DMS53 (cell line): Measurements from ENCODE around the gene OCSTAMP.

Source experiments
- DNase-seq: peaks from one replicate; lab custom pipeline; 2025; lab: John Stamatoyannopoulos, UW

Gene OCSTAMP

DNA sequence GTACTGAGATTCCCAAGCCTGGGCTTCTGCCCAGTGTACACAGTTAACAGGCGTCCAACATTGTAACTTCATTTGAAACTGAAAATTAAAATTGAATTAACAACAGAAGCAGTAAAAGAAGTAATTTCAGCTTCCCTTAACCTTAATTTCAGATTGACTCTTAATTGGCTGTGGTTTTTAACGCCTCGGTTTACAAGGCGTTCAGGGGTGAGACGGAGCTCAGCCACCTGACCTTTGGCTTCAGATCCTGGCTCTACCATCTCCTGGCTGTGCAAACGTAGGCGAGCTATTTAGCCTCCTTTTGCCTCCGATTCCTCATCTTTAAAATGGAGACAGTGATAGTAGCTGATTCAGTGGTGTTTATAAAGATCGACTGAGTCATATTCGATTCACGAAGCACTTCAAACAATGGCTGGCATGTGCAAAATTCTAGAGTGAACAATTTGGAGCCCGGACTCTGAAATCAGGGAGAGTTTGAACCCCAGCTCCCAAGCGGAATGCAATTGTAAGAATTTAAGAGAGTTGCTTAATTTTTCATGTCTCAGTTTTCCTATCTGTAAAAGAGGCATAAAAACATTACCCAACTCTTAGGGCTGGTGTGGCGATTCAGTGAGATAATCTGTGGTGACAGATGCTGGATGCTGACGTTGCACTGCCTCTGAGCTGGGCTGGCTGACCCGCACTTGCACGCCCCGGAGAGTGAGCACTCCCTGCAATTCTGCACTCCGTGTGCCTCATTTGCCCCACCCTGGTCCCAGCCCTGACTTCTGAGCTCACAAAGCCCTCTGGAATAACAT lies 23.5 kb upstream of the OCSTAMP start:
- DNase-seq = no peak

DNA sequence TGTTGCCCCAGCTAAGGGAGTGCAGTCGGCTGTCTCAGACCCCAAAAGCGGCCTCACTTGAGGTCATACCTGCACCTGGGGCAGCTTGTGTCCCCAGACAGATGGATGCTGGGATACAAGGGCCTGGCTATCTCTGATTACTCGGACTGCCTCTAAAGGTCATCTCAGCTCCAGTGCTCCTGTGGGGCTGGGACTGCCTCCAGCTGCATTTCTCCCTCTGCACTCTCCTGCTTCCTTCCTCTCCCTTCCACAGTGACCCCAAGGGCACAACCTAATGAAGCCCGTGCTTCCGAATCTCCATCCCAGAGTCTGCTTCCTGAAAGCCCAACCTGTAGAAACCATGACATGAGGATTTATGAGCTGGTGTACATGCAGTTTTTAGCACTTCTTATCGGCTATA lies 22.8 kb upstream of the OCSTAMP start:
- DNase-seq = no peak

DNA sequence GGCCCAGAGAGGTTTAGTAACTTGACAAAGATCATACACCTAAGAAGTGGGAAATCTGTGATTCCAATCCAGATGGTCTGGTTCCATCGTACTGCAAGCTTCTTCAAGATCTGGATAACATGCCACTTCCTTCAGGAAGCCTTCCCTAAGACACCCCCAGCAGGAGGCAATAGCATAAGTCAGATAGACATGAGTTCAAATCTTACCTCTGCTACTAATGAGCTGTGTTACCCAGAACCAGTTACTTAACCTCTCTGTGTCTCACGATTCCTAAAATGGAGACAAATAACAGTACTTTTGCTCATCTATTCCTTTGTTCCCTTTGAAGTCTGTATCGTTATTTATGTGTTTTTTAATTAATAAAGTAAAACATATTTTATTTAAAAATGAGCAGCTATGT lies 22.3 kb upstream of the OCSTAMP start:
- no peak for DNase-seq

DNA sequence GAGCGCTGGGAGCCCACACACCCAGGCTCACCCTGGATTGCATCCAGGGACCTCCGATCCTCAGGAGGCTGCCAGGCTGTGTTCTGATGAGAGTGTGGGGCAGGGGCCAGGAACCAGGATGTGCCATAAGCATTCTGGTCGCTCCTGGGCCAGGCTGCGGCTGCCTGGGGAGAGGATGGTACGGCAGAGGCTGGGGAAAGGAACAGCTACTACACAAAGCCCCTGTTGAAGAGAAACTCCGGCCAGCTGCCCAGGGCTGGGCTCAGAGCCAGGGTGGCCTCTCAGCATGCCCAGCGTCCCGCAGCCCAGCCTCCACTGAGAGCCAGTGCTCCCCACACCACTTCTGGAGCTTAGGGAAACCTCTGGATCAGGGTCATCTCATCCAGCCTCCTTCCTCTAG lies 21.7 kb upstream of the OCSTAMP start:
- DNase-seq = peak; percentile 43

DNA sequence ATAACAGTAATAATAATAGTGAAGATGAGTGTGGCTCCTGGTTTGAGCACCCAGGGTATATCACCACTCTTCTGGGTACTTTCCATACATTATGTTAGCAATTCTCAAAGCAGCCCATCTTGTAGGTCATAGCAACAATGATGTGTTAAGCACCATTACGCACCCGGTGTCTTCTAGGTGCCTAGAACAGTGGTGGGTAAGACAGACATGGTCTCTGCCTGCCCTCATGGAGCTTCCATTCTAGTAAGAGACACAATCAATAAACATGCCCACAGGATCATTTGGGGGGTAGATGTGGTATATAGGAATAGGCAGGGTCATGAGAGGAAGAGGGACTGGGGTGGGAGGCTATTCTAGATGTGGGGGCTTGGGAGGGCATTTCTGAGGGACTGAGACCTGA lies 21.0 kb upstream of the OCSTAMP start:
- no peak for DNase-seq

DNA sequence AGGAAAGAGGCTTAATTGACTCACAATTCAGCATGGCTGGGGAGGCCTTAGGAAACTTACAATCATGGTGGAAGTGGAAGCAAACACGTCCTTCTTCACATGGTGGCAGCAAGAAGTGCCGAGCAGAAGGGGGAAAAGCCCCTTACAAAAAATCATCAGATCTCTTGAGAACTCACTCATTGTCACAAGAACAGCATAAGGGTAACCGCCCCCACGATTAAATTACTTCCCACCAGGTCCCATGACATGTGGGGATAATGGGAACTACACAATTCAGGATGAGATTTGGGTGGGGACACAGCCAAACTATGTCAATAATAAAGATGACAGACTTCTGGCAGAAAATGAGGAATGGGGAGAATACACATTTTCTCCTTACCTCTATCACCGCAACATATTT lies 20.5 kb upstream of the OCSTAMP start:
- DNase-seq = no peak

DNA sequence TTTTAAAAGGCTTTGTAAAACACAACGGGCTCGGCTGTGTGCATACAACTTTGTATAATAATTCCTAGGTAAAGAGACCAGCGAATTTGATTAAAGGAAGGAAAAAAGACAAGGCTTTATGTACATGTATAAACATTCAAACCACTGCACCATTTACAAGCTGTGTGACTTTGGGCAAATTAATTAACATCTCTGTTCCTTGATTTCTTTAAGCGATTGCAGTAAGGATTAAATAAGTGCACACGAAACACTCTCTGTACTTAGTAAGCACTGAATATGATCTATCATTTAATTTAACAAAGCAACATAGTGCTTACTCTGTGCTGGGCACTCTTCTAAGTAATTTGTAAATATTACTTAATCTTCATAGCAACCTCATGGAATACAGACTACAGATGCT lies 19.5 kb upstream of the OCSTAMP start:
- no peak for DNase-seq

DNA sequence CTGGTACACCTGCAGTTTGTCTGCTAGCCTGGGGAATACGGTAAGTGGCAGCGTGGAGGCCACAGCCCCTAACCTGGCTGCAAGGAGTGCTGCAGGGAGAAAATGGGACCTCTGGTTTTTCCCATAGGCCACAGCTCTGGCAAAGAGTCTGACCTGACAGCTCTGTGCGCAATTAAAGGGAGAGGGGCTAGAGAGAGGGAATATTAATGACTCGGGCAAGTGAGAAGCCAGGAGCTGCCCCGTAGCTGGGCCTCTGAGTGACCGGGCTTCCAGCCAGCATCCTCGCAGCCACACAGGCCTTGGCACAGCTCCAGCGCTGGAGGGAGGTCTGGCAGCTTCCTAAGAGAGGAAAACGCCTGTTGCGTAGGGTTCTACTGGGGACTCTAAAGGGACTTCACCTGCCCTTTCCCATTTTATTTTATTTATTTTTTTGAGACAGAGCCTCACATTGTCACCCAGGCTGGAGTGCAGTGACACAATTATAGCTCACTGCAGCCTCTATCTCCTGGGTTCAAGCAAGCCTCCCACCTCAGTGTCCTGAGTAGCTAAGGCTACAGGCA lies 18.2 kb upstream of the OCSTAMP start:
- peak; percentile 87 for DNase-seq

DNA sequence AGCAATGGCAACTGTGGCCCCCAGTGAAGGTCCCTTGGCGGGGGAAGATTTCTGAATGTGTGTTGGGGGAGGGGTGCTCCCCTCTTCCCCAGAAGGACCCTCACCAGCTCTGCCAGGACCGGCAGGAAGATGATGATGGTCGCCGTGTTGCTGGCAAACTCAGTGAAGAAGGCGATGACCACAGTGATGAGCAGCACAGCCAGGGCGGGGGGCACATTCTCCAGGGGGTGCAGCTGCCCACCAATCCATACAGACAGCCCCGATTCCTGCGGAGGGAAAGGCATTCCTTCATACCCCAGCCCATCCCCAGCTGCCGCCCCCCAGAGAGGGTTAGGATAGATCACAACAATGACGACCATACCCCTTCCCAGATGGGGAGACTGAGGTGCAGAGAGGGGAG lies 15.7 kb upstream of the OCSTAMP start:
- DNase-seq = no peak

DNA sequence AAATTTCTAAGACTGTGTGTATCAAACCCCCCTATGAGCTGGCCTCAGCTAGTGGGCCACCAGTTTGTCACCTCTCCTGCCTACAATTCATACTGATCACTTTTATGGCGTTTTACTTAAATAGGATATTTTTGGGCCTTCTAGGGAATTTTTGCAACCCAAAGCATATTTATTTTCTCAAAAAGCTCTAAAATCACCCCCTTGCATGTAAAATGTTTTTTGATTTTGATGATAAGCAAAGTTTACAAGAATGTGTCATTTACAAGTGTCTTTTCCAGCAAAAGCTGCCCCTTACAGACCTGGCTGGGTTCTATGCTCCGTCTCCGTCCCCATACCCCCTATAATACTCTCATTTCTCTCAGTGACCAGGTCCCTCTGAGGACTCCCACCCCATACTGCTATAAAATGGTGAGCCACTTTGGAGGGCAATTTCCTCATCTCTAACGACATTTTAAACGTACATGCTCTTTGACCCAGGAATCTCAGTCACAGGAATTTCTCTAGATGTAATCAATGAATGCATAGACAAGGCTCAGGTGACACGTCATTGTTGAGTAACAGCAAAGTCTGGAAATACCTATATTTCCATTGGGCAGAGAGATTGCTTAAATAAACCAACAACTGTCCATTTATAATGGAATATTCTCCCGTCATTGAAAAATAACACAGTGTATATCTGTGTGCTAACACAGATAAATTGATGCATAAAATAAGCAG lies 13.9 kb upstream of the OCSTAMP start:
- DNase-seq = no peak

DNA sequence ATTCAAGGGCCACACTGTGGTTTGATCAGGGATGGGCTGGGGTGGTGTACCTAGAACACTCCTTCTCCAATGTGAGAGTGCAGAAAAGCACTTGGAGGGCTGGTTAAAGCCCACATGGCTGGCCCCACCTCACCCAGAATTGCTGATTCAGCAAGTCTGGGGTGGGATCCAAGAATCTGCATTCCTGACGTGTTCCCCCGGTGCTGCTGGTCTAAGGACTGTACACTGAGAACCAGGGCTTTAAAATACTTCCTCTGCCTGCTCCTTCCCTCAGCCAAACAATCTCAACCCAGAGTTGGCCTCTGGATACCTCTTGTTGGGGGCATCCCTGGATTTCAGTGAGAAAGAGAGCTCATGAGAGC lies 13.4 kb upstream of the OCSTAMP start:
- DNase-seq = no peak

DNA sequence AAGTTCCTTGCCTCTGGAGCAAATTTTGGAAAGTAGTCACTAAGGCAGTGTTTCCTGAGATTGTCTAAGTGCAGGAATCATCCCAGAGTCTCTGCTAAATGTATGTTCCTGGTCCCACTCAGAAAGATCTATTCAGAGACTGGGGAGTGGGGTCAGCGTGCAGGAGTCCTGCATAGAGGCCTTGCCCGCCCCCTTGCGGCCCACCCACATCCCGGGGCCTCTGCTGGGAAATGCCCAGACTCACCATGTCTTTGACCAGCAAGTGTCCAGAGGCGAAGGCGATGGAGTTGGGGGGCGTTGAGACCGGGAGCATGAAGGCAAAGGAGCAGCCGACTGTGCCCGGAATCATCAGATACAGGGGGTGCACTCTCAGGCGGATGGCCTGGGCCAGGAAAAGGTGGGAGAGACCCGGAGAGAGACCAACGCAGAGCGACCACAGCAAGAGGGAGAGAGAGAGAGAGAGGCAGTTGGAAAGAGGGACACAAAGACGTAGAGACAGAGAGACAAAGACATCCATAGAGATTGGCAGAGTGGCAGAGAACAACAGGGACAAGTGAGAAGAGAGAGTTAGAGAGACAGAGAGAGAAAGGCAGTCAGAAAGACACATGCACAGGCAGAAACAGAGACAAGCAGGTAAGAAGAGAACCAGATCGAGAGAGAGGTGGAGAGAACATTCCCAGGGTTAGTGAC lies 12.9 kb upstream of the OCSTAMP start:
- peak; percentile 22 for DNase-seq

DNA sequence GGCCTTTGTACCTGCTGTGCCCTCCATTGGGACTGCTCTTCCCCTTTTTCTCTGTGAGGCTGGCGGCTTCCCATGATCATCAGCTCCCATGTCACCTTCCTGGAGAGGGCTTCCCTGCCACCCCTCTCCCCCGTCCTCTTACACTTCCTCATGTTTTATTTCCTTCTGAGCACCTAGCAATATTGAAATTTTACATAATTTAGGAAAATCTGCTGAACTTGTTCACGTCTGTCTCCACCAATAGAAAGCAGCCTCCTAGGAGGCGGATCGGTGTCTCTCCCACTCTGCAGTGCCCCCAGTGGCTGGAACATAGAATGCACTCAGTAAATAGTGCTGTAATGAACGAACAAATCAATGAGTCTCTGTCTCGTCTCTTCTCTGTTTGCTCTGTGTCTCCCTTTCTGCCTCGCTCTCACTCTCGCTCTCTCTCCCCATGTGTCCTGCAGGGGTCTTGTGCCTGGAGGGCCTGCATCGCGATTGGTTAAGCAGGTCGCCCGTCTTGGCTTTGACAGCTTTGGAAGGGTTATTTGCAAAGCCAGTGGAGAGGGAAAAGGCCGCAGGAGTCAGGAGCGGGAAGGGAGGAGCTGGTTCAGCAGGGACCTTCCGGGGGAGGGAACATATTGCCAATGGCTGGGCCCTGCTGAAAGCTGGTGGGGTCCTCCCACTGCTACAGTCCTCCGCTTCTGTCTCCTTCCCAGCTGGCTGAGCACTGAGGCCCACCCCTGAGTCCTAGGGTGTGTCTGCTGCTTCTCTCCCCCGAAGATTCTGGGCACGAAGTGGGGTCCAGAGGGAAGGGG lies 12.1 kb upstream of the OCSTAMP start:
- peak; percentile 93 for DNase-seq

DNA sequence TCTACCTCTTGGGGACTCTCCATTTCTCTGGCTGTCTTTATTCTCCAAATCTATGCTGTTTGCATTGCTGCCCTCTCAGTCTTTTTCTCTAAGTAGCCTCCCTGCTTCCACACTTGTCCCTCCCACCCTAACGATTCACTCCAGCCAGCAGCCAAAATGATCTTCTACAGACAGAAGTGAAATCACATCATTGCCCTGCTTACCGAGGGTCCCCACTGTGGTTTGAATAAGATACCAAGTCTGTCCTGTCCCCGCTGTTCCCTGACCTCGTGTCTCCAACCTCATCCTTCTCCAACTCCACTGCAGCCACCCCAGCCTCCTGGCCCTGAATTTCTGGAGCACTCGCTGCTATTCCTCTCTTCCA lies 11.5 kb upstream of the OCSTAMP start:
- no peak for DNase-seq

DNA sequence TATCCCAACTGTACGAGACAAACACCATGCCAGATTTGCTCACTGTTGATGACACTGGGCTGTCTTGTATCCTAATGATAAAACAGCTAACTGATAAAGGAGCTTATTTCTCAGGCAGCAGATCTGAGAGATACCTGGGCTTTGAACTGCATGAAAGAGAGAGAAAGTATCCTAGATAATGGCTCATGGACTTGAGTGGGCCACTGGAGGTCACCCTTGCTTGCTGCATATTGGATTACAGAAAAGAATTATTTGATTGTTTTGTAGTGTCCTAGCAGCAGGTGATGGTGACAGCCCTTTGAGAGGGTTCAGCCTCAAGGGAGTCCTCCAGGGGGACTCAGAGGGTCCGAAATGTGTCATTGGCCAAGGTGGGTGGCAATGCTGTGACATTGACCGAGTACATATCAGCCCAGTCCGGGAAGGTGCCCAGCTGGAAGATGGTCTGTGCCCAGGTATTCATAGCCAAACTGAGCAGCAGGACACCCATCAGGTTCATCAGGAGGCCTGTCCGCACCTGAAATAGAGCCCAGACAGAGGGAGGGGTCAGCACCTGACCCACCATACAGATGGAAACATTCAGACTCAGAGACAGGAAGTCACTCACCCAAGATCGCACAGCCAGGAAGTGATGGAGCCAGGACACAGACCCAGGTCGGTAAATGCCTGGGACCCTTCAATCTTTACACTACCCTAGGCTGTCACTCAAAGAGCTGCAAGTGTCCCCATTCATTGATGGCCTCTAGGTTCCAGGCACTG lies 9.4 kb upstream of the OCSTAMP start:
- DNase-seq = peak; percentile 53

DNA sequence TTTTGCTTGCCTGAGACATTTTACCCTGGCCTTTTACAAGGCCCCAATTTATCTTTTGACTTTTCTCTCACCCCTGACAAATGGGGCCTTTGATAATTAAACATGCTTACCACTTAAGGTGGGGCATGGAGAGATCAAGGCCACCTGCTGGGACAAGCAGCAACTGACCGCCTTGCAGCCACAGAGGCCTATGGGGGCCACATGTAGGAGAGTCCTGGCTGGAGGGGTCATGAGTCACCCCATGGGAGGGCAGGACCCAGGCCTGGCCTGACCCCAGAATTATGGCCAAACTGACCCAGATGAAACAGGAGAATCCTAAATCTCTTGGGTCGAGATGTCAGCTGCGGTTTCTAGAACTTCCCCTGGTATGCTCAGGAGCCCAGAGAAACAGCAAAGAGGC lies 8.5 kb upstream of the OCSTAMP start:
- no peak for DNase-seq

DNA sequence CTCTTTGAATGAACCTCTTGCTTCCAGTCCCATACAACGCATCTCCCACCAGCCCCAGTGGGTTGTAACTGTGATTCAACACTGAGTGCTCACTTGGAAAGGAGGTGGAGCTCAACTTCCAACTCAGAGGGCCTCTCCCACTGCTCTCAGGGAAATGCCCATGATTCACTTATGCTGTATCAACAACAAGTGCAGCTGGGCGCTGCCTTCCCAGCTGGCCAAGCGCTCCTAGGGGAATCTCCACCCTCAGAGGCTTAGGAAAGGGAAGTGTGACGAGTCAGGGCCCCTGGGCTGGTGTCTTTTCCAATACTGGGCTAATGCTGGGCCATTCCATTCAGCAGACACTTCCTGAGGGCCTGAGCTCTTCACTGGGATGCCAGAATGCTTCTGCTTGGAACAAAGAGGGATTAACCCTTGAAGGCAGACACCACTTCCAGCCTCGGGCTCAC lies 8.1 kb upstream of the OCSTAMP start:
- DNase-seq = peak; percentile 95

DNA sequence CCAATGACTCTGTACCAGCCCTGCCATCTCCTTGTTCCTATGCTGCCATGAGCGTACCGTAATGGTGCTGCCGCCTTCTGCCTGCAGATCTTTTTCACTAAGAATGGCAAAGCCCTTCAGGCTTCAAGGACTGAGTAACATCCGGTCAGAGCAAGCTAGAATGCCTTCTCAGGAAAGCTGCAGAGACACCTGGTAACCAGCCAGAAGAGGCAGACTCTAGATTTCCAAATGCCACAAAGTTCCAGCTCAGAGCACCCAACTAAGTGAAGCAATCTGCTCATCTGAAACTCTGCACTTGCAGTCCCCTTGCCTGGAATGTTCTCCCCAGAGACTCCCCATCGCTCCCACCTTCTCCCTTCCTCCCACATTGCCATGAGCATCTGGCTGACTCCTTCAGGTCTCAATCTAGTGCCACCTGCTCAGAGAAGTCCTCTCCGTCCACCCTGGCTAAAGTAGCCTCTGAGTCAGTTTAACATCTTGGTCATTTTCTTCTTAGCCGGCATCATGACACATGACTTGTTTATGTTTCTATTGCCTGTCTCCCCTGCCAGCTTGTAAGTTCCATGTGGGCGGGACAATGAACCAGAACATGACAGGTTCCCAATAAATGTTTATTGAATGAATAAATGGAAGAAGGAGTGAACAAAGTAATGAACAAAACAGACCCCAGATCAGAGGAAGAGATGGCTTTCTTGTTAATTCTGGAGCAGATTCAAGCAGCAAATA lies 6.9 kb upstream of the OCSTAMP start:
- DNase-seq = no peak

DNA sequence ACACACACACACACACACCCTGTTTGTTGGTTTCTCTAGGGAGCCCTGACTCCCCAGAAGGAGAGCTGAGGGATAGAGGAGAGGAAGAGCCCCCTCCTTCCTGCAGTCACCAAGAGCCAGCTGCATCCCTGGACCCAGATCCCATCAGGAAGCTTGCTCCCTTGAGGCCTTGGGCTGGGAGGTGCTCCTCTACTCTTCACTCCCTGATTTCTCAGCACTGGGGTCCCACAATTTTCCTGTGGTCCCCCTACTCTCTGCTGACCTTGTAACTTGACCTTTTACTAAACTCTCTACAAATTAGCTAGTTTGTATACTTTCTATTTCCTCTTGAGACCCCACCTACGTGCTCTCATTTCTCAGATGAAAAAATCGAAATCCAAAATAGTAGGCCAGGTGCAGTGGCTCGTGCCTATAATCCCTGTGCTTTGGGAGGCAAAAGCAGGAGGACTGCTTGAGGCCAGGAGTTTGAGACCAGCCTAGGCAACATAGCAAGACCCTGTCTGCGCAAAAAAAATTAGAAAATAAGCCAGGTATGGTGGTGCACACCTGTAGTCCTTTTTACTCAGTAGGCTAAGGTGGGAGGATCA lies 5.0 kb upstream of the OCSTAMP start:
- DNase-seq = no peak

DNA sequence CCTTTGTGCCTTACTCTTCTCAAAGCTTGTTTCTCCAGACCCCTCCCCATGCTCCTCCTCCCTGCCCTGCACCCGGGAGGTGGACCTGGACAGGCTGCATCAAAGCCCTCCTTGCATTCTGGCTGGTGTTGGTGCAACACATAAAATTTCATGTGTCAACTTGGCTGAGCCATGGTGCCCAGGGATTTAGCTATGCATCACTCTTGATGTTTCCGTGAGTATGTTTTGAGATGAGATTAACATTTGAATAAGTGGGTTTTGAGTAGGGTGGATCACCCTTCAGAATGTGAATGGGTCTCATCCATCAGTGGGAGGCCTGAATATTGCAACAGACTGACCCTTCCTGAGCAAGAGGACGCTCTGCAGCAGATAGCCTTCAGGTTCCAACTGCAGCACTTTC lies 4.4 kb upstream of the OCSTAMP start:
- DNase-seq = no peak
